Measurements from ENCODE around the gene MED16.

- TF ChIP-seq CTCF (IDR thresholded peaks at IDR 0.05) (no peak), POLR2A (IDR thresholded peaks at IDR 0.05; ENCODE audit: low read depth) (no peak), EP300 (IDR thresholded peaks at IDR 0.05) (no peak)
Measured at GRCh38 chr19:884420-885211, 8.4 kb downstream of the MED16 start.
